ENCODE measurements around the gene CLEC4G.
"Not testable (repeated sequence)": the region's sequence is repeated elsewhere in the genome, so short reads cannot be mapped to it uniquely, and the experiment has no call there.

CLEC4G gene

GRCh38 chr19:7746903-7747884 is 15.3 kb upstream of the CLEC4G start, which contains the start of gene CD209:
Gene CD209, minus strand, starts transcription at chr19:7747534. Its CDS starts 23 bp downstream, at chr19:7747511.
- no peak for DNase-seq (ENCODE audit: low spot score)

- DNase-seq (ENCODE audit: low spot score), result not testable (repeated sequence)
Observed at GRCh38 chr19:7746306-7746705, 14.4 kb upstream of the CLEC4G start.

GRCh38 chr19:7744871-7745650 is 13.2 kb upstream of the CLEC4G start:
- DNase-seq (ENCODE audit: low spot score), result no peak

- no peak for DNase-seq (ENCODE audit: low spot score)
Observed at GRCh38 chr19:7744199-7744786, 12.4 kb upstream of the CLEC4G start.

GRCh38 chr19:7743425-7743841 is 11.5 kb upstream of the CLEC4G start:
- DNase-seq (ENCODE audit: low spot score), result no peak

GRCh38 chr19:7742991-7743390 is 11.1 kb upstream of the CLEC4G start:
- no peak for DNase-seq (ENCODE audit: low spot score)

- DNase-seq (ENCODE audit: low spot score), result no peak
Observed at GRCh38 chr19:7742575-7742974, 10.7 kb upstream of the CLEC4G start.

- DNase-seq (ENCODE audit: low spot score), result no peak
Observed at GRCh38 chr19:7740682-7741054, 8.8 kb upstream of the CLEC4G start.

- DNase-seq (ENCODE audit: low spot score), result no peak
Observed at GRCh38 chr19:7739801-7740681, 8.1 kb upstream of the CLEC4G start.

GRCh38 chr19:7739211-7739755 is 7.4 kb upstream of the CLEC4G start:
- DNase-seq (ENCODE audit: low spot score), result no peak

GRCh38 chr19:7738023-7738422 is 6.1 kb upstream of the CLEC4G start:
- DNase-seq (ENCODE audit: low spot score), result no peak

- DNase-seq (ENCODE audit: low spot score), result no peak
Observed at GRCh38 chr19:7737215-7737614, 5.3 kb upstream of the CLEC4G start.

- no peak for DNase-seq (ENCODE audit: low spot score)
Observed at GRCh38 chr19:7736148-7736547, 4.2 kb upstream of the CLEC4G start.

GRCh38 chr19:7734220-7735203 is 2.6 kb upstream of the CLEC4G start:
- no peak for DNase-seq (ENCODE audit: low spot score)

- DNase-seq (ENCODE audit: low spot score), result no peak
Observed at GRCh38 chr19:7733376-7733775, 1.5 kb upstream of the CLEC4G start.

- DNase-seq (ENCODE audit: low spot score), result no peak
Observed at GRCh38 chr19:7731615-7732014, 295 bp downstream of the CLEC4G start.

- no peak for DNase-seq (ENCODE audit: low spot score)
Observed at GRCh38 chr19:7731218-7731595, 703 bp downstream of the CLEC4G start.

- no peak for DNase-seq (ENCODE audit: low spot score)
Observed at GRCh38 chr19:7730286-7731217, 1.4 kb downstream of the CLEC4G start.

GRCh38 chr19:7729831-7730285 is 2.1 kb downstream of the CLEC4G start:
- DNase-seq (ENCODE audit: low spot score), result no peak
